Glomerular visceral epithelial cell (primary cell): Measurements from ENCODE around the gene CASP7.

ENCODE experiments used
- DNase-seq: peaks from one replicate; pipeline ENCODE4 v3.0.0-alpha.2; 2016; ENCODE audit errors: extremely low spot score

The CASP7 gene

DNA sequence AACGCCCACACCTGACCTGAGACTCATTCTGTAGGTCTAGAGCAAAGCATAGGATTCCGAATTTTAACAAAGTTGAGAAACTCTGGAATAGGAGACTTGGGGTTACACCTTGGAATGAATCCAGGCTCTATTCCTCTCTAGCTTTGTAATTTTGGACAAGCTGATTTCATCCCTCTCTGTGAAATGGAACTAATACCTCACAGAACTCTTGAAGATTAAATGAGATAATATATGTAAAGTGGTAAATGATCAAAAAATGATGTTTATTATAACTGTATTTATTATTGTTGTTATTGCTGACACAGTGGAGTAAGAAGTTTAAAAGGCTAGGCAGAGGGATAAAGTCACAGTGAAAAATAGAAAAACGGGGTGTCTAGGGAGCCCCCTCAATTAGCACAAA is 32.3 kb downstream of the CASP7 start:
- no peak for DNase-seq

DNA sequence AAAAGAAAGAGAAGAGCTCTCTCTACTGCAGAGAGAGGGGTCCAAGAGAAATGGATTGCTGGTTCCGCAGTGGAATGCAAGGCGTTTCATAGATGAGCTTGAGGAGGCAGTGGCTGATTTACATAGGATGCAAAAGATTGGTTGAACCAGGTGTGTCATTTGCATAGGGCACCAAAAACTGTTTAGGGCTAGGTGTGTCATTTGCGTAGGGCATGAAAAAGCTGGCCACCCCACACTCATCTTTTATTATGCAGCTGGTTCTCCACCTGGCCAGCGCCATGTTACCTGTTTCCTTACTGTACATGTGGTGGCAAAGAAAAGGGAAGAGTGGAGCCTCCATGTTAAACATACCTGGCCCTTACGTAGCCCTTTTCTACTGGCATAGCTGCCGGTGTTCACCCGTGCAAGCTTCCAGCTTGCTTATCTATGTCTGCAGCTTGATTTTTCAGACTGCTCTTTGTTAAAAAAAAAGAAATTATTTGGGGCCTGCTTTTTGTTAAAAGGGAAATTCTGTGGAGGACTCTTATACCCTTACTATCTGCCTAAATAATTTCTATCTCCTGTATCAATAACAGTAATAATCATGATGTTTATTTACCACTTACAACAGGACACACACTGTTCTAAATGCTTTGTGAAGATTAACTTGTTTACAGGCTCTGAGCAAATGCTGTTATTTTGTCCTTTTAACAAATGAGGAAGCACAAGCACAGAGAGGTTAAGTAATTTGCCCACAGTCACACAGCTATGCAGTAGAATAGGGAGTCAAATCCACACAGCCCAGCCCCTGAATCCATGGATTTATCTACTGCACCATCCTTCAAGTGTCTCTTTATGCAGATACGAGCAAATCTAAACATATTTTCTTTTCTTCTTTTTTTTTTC is 33.3 kb downstream of the CASP7 start:
- DNase-seq: no peak

DNA sequence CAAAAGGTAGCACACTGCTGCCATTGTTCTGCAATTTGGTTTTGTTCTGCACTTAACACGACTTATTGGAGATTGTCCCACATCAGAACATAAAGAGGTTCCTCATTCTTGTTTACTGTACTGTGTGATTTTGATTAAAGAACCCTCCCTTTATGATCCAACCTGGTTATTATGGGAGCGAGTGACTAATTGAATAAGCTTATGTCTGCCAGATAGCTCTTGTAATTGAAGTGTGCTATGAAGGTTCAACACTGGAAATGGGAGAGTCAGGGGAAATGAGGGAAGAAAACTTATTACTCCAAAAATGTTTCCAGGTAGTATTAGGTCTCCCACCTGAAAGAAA is 33.9 kb downstream of the CASP7 start:
- DNase-seq: no peak

DNA sequence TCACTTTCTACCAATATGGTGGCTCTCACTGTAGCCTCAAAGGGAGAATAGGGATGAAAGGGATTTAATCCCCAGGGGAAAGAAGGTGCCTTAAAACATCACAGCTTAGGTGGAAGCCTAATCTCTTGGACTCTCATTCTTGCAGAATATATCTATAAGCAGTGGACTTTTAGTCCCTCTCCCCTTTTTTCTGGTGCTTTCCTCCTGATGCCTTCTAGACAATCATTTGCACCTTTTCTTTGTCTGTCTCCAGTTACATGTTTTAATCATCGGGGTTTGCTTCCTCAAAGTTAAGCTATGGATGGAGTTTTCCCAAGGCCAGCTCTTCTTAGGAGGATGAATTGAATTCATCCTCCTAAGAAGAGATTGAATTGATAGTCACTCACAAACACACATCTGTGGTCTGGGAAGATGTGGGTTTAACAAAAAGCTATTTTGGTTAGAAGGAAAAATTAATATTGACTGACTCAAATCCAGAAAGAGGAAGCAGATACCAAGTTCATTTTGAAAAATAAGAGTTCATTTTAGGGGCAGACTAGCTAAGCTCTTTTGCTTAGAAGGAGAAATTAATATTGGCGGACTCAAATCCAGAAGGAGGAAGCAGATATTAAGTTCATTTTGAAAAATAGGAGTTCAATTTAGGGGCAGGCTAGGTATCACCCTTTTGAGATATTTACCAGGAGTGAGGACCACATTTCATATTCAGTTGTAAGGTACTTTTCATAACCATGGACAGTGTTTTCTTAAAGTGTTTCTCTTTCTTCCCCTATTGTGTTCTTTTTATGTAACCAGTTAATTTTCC is 36.6 kb downstream of the CASP7 start:
- no peak for DNase-seq

DNA sequence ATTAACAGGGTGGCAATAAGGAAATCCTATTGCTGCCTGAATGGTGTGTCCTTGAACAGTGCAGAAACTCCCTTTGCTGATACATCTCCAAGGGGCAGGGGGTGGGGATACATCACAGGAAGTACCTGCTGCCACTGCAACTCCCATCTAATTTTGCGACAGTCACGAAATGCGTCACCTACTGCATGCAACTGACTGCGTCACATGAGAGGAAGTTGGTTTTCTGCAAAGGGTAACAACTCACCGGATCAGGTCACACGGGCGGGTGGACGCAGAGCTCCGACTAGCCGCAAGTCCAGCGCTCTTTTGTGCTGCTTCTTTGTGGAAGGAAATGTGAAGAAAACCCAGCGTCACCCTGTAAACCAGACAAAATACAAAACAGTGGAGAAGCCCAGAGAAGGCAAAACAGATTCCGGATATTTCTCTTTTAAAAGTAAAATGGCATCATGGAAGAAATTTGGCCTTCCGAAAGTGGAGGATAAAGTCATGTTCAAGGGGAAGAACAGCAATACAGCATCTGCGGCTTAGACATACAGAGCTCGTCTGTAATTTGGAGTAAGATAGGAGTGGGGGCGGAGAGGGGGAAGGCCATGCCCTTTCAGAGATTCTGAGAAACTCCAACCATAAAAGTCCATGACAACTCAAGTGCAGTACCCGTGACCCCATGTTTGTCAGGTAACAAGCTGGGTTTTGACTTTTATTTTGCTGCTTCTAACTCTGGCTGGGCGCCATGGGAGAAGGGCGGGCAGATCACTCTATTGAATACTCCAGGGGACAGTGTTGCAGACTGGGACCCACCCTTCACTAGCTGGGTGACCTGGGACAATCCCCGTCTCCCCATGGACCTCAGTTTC is 39.5 kb downstream of the CASP7 start:
- no peak for DNase-seq

DNA sequence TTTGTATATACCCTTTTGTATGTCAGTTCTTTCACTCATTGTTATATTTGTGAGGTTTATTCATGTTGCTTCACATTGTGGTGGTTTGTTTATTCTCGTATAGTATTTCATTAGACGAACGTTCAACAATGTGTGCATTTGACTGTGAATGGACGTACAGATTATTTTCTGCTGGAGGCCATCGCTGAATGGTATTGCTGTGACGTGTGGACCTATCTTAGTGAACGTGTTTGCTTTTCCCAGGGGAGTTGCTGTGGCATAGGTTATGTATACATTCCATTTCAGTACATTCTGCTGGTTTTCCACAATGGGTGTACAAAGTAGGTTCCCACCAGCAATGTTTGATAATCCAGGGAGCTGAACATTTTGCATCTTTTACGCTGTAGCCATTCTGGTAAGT is 40.7 kb downstream of the CASP7 start:
- no peak for DNase-seq

DNA sequence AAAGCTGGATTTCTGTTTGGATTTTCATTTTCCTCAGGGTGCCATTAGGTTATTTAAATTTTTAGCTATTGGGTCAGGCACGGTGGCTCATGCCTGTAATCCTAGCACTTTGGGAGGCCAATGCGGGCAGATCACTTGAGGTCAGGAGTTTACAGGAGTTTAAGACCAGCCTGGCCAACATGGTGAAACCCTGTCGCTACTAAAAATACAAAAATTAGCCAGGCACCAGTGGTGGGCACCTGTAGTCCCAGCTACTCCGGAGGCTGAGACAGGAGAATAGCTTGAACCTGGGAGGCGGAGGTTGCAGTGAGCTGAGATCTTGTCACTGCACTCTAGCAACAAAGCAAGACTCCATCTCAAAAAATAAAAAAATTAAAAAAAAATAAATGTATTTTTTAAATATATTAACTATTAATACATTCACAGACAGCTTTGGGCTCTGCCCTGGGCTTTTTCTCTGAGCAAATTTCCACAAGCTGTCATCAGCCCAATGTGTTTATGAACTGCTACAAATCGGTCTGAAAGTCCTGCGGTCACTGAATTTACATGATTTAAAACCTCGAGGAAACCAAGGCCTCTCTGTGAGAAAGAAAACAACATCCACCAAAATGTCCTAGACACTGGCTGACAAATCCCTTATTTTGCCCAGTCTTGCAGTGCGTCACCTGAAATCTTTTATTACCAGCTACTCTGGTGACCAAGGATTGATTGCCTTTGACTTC is 52.6 kb downstream of the CASP7 start:
- no peak for DNase-seq

DNA sequence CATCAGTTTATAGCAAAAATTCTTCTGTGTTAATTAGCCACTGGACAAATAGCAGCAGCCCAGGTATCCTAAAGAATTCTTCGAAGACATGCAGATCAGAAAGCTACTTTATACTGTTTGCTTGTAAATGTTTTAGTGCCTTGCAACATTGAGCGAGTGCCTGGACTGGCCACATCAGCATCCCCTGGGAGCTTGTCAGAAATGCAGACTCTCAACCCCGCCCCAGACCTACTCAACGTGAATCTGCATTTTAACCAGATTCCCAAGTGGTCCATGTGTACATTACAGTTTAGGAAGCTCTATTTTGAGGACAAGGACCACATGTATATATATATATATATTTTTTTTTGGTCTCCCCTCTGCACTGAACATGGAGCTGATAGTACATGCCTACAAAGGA is 53.3 kb downstream of the CASP7 start:
- no peak for DNase-seq

DNA sequence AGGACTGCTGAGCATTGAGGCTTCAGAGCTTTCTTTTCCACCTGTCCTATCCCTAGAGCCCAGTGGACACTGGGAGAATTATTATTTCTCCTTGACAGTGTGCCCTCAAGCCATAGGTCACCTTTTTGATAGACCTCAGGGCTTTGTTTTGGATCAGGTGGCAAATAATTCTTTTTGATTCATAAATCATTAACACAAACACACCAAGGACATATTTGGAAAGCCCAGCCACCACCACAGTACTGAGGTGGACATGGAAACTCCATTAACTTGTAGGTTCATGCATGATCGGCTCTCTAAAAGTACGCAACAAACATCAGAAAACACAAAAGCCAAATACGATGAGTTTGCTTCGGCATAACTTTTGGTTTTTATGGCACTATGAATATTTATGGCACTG is 53.9 kb downstream of the CASP7 start:
- no peak for DNase-seq

DNA sequence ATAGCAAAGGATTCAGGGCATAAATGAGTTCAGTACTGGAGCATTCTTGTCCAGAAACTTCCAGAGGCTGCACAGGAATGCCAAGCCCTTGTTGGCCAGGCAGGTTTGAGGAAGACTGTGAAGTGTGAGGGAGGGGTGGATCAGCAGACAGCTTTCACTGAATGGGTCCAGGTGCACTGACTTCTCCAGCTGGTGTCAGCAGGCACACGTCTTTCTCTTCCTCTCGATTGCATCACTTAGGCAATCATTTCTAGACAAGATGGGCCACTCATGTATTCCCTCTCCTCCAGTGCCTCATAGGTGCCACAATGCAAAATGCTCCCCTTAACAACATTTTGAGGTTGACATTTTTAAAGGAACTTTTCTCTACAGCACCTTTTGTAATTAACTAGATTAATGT is 56.2 kb downstream of the CASP7 start:
- DNase-seq: peak; percentile 25

DNA sequence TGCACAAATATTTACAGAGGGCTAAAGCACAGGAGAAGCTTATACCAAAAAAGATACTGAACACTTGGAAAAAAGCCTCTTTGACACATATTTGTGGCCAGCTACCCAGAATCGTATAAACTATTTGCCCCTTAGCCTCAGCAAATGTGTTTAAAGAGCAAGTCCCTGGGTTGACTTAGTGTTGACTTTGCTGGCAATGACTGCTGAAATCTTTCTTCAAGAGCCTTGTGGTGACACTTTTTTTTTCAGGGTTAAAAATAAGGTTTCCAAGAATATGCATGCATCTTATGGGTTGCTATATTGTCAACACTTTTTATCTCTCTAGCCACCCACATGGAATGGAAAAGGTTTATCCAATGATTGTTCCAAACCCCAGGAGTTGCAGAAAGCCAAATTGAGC is 56.9 kb downstream of the CASP7 start:
- no peak for DNase-seq

DNA sequence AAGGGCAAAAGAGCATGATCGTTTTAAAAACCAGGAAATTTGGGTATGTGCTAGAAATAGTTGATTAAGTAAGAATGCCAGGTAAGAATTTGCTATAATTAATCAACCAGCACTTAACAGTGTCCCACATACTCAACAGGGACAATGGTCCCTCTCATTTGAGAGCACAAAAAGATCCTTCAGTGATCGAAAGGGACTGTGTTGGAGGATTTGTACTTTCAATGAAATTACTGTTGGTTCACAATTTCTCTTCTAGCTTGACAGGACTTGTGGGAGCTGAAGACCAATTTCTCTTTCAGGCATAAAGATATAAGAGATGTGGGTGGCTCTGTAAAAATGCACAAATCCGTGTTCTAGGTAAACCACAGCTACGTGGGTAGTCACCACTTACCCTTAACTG is 59.3 kb downstream of the CASP7 start:
- no peak for DNase-seq

DNA sequence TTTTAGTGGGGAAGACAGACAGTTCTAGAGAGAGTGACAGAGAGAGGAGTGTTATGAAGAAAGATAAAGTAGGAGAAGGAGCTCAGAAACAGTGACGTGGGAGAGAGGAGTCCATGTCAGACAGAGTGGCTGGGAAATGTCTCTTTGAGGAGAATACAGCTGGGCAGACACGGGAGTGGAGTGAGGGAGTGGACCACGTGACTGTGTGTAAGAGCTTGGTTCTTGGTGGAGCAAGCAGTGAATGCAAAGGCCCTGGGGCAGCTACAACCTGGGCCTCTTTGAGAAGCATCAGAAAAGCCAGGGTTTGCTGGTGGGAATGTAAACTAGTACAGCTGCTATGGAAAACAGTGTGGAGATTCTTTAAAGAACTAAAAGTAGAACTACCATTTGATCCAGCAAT is 59.9 kb downstream of the CASP7 start:
- no peak for DNase-seq

DNA sequence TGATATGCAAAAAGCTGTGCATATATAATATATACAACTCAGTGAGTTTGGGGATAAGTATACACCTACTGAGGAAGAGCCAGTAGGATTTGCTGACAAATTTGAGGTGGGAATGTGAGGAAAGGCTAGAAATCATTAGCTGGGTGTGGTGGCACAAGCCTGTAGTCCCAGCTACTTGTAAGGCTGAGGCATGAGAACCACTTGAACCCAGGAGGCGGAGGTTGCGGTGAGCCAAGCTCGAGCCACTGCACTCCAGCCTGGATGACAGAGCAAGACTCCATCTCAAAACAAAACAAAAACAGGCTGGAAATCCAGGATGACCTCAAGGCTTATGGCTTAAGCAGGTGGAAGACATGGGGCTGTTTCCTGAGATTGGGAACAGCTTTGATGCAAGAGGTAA is 61.1 kb downstream of the CASP7 start:
- no peak for DNase-seq

DNA sequence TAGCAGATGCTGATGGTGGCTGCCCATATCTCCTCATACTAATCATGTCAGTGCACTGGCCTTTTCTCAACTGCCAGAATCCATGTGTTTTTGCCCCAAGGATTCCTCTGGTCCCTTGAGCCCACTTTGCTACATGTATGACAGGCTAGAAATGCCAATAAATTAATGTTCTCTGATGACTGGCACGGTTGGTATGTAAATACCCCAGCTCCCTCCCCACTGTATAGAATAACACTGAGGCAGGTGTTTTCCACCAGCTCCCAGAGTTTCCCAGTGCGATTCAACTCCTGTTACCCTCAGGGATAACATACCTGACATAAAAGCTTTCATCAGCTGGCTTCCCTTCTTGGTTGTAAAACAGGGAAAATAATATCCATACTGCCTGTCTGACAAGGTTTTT is 62.8 kb downstream of the CASP7 start:
- no peak for DNase-seq

DNA sequence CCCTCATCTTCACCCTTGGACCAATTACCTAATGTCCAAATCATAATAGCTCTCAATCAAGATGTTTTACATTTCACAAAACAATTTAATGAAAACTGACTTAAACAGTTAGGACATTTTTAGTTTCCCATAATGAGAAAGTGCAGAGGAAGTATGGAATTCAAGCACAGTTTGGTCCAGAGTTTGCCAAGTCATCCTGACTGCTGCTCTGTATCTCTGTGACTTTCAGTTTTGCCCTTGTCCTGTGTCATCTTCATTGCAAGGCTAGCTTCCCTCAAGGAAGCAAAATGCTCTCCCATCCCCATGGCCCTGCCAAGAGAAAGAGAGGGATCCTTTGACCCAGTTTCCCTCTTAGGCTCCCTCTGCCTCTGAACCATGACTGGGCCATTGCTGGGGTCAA is 63.9 kb downstream of the CASP7 start:
- no peak for DNase-seq

DNA sequence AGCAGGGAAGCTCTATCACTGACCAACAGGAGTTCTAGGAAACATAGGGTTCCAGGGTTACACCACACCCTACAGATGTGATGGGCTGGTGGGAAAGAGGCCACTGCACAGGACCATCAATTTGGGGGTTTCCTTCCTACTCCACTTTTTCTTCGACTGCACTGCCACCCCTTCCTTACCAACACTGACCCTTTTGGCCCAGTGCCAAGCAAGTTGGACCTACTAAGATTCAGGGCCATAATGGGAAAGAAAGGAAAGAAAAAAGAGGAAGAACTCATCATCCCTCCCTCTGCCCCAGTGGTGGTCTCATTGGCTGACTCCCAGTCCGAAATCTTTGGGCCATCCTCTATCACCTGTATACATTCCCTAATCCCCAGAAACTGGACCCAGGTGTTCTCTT is 65.7 kb downstream of the CASP7 start:
- no peak for DNase-seq

DNA sequence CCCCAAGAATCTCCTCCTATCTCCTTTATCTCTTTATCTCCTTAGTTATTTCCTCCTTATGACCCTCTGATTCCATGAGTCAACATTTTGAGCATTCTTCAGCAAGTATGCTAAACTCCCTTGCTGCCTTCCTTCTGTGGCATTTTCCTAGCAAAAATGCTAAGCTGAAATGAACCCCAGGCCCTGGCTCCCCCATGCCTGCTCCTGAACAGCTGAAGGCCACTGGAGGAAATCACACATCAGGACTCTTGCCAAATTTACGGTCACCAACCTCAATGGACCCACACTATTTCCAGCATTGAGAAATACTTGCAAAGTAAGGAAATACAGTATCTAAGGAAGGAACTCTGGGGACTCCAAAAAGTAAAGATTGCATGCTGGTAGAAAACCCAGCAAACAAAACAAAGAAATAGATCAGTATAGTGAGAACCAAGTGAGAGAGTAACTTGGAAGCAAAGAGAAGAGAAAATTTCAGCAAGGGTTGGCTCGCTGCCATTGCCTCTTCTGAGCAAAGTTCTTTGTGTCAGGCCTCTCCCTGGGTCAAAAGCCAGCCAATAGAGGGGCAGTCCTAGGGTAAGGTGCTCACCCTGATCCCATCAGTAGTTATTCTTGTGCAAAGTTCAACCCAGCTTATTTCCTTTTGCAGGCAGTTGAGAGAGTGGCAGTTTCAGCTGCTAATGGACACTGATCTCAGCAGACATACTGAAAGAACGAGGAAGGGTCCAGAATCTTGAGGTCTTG is 66.7 kb downstream of the CASP7 start:
- no peak for DNase-seq

DNA sequence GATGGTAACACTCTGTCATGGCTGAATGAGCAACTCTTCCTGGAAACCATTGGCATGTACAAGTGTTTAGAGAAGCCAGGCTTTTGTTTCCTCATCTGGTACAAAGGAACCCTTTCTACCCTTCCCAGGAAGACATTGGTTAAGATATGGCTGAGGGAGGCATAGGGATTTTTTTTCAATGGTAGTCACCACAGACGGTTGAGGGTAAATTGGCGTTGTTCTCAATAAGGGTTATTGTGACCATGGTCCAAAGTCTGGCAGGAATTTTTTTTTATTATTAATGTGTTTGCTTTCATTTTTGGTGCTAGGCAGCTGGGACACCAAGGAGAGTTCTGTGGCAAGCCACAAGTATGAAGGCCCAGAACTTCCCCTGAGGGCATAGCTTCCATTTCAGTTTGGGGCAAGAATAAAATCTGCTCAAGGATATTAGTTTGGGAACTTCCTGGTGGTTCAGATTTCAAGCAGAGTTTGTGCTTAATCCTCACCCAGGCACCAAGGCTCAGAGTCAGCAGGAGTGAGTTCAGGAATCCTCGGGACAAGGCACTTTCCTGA is 71.5 kb downstream of the CASP7 start, which contains the start of gene PLEKHS1:
TSS of gene PLEKHS1 (plus strand) at position 502 of the 552 bp plus-strand sequence. CDS start 3,596 bp downstream, outside the sequence.
- peak; percentile 28 for DNase-seq

DNA sequence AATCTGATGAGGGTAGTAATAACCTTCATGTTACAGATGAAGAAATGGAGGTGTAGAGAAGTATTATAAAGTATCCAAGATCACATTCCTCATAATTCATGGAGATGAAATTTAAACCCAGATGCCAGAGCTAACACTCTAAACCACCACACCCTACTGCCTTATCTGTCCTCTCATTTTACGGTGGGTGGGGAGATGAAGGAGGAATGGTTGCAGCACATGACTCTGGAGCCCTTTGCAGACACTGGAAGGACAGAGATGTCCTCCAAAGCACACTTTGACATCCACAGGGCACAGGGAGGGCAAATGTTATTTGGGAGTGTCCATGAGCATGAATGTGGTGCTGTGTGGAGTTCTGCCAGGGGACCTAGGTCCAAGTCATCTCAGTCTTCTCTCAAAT is 72.8 kb downstream of the CASP7 start:
- no peak for DNase-seq
